OCI-LY1 (cell line): ENCODE measurements around the gene SRBD1.

Experiments
- H2AFZ ChIP-seq: fragments of 200-600 bp; sonication (generic), shearing (Covaris generic); 2 replicates; pipeline ENCODE4 v1.6.0; 2014; ENCODE audit warnings: antibody characterized with exemption, mild to moderate bottlenecking, low read length
- H3F3A ChIP-seq: fragments of 200-600 bp; sonication (generic), shearing (Covaris generic); 2 replicates; pipeline ENCODE4 v1.6.0; 2014; ENCODE audit warnings: mild to moderate bottlenecking, antibody characterized with exemption, low read length, moderate library complexity; ENCODE audit not compliant: insufficient read depth
- H3K27ac ChIP-seq: fragments of 200-600 bp; sonication (generic); 2 replicates; pipeline ENCODE4 v1.5.1; 2014; ENCODE audit warnings: low read length, mixed run types, mild to moderate bottlenecking, low read depth; ENCODE audit not compliant: poor library complexity, severe bottlenecking
- H3K27me3 ChIP-seq: fragments of 200-600 bp; sonication (generic); 2 replicates; pipeline ENCODE4 v1.6.0; 2014; ENCODE audit warnings: antibody characterized with exemption, mild to moderate bottlenecking, low read length, moderate library complexity; ENCODE audit not compliant: insufficient read depth
- H3K36me3 ChIP-seq: fragments of 200-600 bp; sonication (generic); 2 replicates; pipeline ENCODE4 v1.6.1; 2014; ENCODE audit warnings: mild to moderate bottlenecking, antibody characterized with exemption, low read length, moderate library complexity, mixed read lengths; ENCODE audit not compliant: insufficient read depth
- H3K4me1 ChIP-seq: fragments of 200-600 bp; sonication (generic); 2 replicates; pipeline ENCODE4 v1.5.1; 2014; ENCODE audit warnings: mild to moderate bottlenecking, low read length, moderate library complexity; ENCODE audit not compliant: insufficient read depth, severe bottlenecking
- H3K4me2 ChIP-seq: fragments of 200-600 bp; sonication (generic), shearing (Covaris generic); 2 replicates; pipeline ENCODE4 v1.6.1; 2014; ENCODE audit warnings: low read length
- H3K4me3 ChIP-seq: fragments of 200-600 bp; sonication (generic); 2 replicates; pipeline ENCODE4 v1.5.1; 2014; ENCODE audit warnings: low read length, low read depth, mild to moderate bottlenecking, mixed read lengths; ENCODE audit not compliant: poor library complexity, severe bottlenecking
- H3K79me2 ChIP-seq: fragments of 200-600 bp; shearing (Covaris generic); 2 replicates; pipeline ENCODE4 v1.6.1; 2016; ENCODE audit warnings: mixed run types, low read length, mixed read lengths; ENCODE audit not compliant: insufficient read depth
- H3K9ac ChIP-seq: fragments of 200-600 bp; sonication (generic), shearing (Covaris generic); 2 replicates; pipeline ENCODE4 v1.6.1; 2014; ENCODE audit warnings: mild to moderate bottlenecking, low read length, mixed read lengths
- H3K9me2 ChIP-seq: fragments of 200-600 bp; sonication (generic), shearing (Covaris generic); 2 replicates; pipeline ENCODE4 v1.6.1; 2014; ENCODE audit warnings: low read depth, mild to moderate bottlenecking, low read length, mixed read lengths
- H3K9me3 ChIP-seq: fragments of 200-600 bp; shearing (Covaris generic); 2 replicates; pipeline ENCODE4 v1.6.1; 2014; ENCODE audit warnings: low read length, mixed read lengths
- H4K20me1 ChIP-seq: fragments of 200-600 bp; sonication (generic), shearing (Covaris generic); 2 replicates; pipeline ENCODE4 v1.6.0; 2016; ENCODE audit warnings: mild to moderate bottlenecking, low read length; ENCODE audit not compliant: insufficient read depth
- EZH2 ChIP-seq: fragments of 200-600 bp; sonication (generic), shearing (Covaris generic); IDR thresholded peaks from 2 replicates; pipeline ENCODE4 v1.8.0; 2017; ENCODE audit warnings: borderline replicate concordance, mixed run types, mild to moderate bottlenecking, antibody characterized with exemption, low read length, moderate library complexity, mixed read lengths
- TF ChIP-seq, protein P1 (sequence below): fragments of 200-600 bp; sonication (generic), shearing (Covaris generic); IDR thresholded peaks from 2 replicates; pipeline ENCODE4 v1.5.1; 2017; ENCODE audit warnings: mild to moderate bottlenecking, antibody characterized with exemption, low read length, moderate library complexity, mixed read lengths

SRBD1 gene

DNA sequence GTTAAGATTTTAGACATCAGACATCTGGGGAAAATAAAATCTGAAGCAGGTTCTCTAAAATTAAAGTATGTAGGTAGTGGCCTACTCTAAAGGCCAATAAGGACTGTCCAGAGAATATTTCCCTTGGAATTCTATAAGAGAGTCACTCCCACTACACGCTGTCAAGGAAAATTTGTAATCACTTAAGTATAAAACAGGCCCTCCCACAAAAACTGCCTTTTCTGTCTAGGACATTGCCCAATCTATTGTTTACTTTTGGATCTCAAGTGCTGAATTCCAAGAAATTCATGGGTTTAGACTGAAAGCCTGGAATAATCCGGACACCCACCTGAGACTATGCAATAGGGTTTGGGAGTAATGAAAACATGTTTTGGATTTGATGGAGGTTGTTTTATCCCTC, 1.7 kb upstream of the SRBD1 start:
- Histone ChIP-seq H2AFZ (no peak overlapping the region), H3F3A (no peaks in the 10 kb centered on the region), H3K79me2 (peaks cover 4% of the 10 kb centered on the region), H3K9me3 (no peaks in the 10 kb centered on the region), H3K4me2 (no peak overlapping the region), H3K36me3 (no peaks in the 10 kb centered on the region), H4K20me1 (no peaks in the 10 kb centered on the region), H3K27me3 (no peaks in the 10 kb centered on the region), H3K4me1 (peaks cover 17% of the 10 kb centered on the region), H3K27ac (no peak overlapping the region), H3K9me2 (no peaks in the 10 kb centered on the region), H3K9ac (no peak overlapping the region), H3K4me3 (no peak overlapping the region)
- no peak for TF ChIP-seq EZH2
- TF ChIP-seq, protein P1, sequence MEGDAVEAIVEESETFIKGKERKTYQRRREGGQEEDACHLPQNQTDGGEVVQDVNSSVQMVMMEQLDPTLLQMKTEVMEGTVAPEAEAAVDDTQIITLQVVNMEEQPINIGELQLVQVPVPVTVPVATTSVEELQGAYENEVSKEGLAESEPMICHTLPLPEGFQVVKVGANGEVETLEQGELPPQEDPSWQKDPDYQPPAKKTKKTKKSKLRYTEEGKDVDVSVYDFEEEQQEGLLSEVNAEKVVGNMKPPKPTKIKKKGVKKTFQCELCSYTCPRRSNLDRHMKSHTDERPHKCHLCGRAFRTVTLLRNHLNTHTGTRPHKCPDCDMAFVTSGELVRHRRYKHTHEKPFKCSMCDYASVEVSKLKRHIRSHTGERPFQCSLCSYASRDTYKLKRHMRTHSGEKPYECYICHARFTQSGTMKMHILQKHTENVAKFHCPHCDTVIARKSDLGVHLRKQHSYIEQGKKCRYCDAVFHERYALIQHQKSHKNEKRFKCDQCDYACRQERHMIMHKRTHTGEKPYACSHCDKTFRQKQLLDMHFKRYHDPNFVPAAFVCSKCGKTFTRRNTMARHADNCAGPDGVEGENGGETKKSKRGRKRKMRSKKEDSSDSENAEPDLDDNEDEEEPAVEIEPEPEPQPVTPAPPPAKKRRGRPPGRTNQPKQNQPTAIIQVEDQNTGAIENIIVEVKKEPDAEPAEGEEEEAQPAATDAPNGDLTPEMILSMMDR: no peak

DNA sequence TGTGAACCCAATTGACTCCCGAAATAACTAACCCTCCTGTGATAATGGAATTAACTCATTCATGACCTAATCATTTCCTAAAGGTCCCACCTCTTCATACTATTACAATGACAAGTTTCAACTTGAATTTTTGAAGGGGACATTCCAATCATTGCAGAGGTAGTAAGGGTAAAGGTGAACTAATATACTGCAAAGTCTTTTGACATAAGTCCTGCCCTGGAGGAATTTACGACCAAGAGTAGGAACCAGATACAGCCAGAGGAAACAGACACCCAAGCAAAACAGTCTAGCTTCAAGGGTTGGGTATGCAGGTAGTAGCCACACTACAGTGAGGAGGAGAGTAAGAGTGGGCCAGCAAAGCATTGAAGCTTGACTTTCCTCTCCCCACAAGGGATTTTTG, 1.2 kb upstream of the SRBD1 start:
- Histone ChIP-seq H3K4me3 (no peak overlapping the region), H3K27ac (no peak overlapping the region), H3F3A (no peaks in the 10 kb centered on the region), H3K4me2 (no peak overlapping the region), H3K4me1 (peaks cover 17% of the 10 kb centered on the region), H3K9me3 (no peaks in the 10 kb centered on the region), H3K36me3 (no peaks in the 10 kb centered on the region), H2AFZ (no peak overlapping the region), H3K79me2 (peaks cover 8% of the 10 kb centered on the region), H4K20me1 (no peaks in the 10 kb centered on the region), H3K9me2 (no peaks in the 10 kb centered on the region), H3K9ac (no peak overlapping the region), H3K27me3 (no peaks in the 10 kb centered on the region)
- no peak for TF ChIP-seq EZH2
- TF ChIP-seq, protein P1: no peak

DNA sequence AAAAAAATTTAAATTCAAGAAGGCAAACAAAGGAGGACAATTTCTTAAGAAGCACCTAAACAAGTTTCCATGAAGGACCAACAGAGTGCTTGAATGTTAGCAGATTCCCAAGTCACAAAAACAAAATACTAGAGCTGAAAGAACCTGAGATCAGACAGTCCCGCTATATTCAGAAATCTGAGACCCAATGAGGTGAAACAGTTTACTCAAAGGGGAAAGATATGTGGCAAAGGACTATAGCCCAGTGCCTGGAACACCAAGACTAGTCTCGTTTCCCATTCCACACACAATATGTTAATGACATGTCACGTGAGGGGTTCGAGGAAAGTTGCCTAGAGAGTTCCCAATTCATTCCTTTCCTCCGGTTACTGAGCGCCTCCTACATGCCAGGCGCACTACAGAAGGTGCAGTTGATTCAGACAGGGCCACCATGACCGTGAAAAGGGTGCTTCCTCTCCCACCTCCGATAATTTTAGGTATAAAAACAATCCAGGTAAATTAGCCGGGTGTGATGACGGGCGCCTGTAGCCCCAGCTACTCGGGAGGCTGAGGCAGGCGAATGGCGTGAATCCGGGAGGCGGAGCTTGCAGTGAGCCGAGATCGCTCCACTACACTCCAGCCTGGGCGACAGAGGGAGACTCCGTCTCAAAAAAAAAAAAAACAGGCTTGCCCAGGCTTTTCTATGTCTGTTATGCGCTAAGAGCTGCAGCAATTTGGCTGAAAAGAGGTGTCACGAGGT, 617 bp downstream of the SRBD1 start:
- peak overlapping the region; percentile 75 for H3K27ac ChIP-seq
- no peaks in the 10 kb centered on the region for H3K36me3 ChIP-seq
- peaks cover 8% of the 10 kb centered on the region for H3K79me2 ChIP-seq
- H3K4me2 ChIP-seq: peak overlapping the region; percentile 70
- no peak overlapping the region; the same call in 1 of the 2 replicates for H2AFZ ChIP-seq
- TF ChIP-seq EZH2: no peak
- TF ChIP-seq, protein P1: peak; percentile 45
- no peaks in the 10 kb centered on the region for H3F3A ChIP-seq
- peak overlapping the region; percentile 80 for H3K9ac ChIP-seq
- H3K9me2 ChIP-seq: no peaks in the 10 kb centered on the region
- H4K20me1 ChIP-seq: no peaks in the 10 kb centered on the region
- no peaks in the 10 kb centered on the region for H3K9me3 ChIP-seq
- peaks cover 17% of the 10 kb centered on the region for H3K4me1 ChIP-seq
- no peaks in the 10 kb centered on the region for H3K27me3 ChIP-seq
- H3K4me3 ChIP-seq: peak overlapping the region; percentile 73
